ENCODE results near the gene SERPING1.

DNA sequence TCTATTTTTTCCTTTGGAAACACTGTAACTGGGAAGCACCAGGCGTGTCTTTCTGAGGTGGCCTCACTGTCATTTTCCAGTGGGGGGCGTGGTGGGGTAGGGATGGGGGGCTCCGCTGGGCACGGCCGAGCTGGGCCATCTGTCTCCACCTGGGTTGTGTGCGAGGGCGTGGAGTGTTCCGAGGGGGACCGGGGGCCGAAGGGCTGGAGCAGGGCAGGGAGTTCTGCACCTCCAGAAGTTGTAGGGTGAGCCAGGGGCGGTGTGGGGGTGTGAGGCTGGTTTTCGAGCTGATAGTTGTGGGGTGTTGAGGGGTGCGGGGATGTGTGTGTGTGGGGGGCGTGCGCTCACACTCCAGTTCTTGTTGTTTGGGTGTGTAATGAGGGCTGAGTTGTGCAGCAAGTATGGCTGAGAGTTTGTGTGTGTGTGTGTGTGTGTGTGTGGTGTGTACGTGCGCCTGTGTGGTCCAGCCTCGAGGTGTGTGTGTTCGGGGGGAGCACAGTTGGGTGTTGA lies 41.4 kb downstream of the SERPING1 start:
- TF ChIP-seq, protein P1, sequence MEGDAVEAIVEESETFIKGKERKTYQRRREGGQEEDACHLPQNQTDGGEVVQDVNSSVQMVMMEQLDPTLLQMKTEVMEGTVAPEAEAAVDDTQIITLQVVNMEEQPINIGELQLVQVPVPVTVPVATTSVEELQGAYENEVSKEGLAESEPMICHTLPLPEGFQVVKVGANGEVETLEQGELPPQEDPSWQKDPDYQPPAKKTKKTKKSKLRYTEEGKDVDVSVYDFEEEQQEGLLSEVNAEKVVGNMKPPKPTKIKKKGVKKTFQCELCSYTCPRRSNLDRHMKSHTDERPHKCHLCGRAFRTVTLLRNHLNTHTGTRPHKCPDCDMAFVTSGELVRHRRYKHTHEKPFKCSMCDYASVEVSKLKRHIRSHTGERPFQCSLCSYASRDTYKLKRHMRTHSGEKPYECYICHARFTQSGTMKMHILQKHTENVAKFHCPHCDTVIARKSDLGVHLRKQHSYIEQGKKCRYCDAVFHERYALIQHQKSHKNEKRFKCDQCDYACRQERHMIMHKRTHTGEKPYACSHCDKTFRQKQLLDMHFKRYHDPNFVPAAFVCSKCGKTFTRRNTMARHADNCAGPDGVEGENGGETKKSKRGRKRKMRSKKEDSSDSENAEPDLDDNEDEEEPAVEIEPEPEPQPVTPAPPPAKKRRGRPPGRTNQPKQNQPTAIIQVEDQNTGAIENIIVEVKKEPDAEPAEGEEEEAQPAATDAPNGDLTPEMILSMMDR (IDR thresholded peaks at IDR 0.05) = no peak
- no peak for TF ChIP-seq EP300 (IDR thresholded peaks at IDR 0.05; ENCODE audit: low read depth)
- TF ChIP-seq POLR2A (IDR thresholded peaks at IDR 0.05) = no peak
- no peak for TF ChIP-seq POLR2AphosphoS5 (IDR thresholded peaks at IDR 0.05)
